ENCODE data around the gene MCHR1. TPM values are rescaled to one million over a fixed set of nuclear protein-coding genes. Genes with fewer than 3 reads are reported as not detected.

MCHR1 gene
- total and polyA plus RNA-seq, 2 of the 13 experiments (the other 11 are each of a cell fraction or from before 2014, with no cell fraction given): 0.40 to 0.83 TPM

DNA sequence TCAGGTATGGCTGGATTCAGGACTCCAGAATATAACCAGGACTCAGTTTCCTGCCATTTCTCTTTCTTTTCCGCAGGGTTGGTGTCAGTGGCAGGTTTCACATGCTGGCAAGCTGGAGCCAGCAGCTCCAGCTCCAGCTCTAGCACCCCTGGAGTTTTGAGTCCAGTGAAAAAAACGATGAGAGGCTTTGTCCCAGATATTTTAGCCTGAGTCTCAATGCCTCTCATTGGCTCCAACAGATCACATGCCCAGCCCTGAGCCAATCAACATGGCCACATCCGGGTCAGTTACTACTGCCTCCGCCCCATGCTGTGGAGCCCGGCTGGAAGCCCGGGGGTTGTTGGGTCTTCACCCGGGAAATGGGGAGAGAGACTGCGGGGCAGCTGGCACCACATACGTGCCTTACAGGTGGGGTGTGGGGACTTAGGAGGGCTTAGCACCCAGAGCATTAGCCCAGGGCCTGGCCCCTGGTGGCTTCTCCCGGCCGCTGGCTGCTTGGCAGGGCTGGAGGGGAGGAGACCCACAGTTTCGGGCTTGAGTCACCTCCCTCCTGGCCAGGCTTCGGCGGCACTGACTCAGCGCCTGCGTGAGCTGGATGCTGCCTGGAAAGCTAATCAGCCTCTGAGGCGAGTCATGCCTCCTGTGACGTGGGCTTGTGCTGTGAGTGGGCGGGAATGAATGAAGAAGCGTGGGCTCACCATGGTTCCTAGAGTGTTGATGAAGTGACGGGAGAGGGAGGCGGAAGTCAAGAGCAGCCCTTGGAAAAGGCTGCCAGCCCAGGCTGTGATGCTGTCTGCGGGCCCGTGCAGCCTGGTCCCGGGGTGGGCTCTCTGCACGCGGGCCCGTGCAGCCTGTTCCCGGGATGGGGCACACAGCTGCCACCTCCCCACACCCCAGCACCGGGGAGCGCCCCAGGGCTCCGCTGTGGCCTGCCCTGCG lies 27.5 kb upstream of the MCHR1 start (continued):
- TF ChIP-seq, protein P1, sequence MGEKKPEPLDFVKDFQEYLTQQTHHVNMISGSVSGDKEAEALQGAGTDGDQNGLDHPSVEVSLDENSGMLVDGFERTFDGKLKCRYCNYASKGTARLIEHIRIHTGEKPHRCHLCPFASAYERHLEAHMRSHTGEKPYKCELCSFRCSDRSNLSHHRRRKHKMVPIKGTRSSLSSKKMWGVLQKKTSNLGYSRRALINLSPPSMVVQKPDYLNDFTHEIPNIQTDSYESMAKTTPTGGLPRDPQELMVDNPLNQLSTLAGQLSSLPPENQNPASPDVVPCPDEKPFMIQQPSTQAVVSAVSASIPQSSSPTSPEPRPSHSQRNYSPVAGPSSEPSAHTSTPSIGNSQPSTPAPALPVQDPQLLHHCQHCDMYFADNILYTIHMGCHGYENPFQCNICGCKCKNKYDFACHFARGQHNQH (CRISPR knock-in tag; IDR thresholded peaks at IDR 0.05): peak; percentile 30; the same call in 1 of the 2 replicates
- TF ChIP-seq, protein P2, sequence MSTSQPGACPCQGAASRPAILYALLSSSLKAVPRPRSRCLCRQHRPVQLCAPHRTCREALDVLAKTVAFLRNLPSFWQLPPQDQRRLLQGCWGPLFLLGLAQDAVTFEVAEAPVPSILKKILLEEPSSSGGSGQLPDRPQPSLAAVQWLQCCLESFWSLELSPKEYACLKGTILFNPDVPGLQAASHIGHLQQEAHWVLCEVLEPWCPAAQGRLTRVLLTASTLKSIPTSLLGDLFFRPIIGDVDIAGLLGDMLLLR (CRISPR knock-in tag; IDR thresholded peaks at IDR 0.05): peak; percentile 8; the same call in 1 of the 2 replicates
- TF ChIP-seq NPAS2 (CRISPR knock-in tag; IDR thresholded peaks at IDR 0.05; ENCODE audit: borderline replicate concordance) (no peak), ZNF558 (CRISPR knock-in tag; IDR thresholded peaks at IDR 0.05; ENCODE audit: borderline replicate concordance) (no peak), DR1 (CRISPR knock-in tag; IDR thresholded peaks at IDR 0.05) (peak; percentile 86), ZNF224 (CRISPR knock-in tag; IDR thresholded peaks at IDR 0.05) (peak; percentile 77; the same call in 1 of the 2 replicates), POLR2AphosphoS2 (IDR thresholded peaks at IDR 0.05; ENCODE audit: low read depth, low read length) (no peak), NFKBIZ (CRISPR knock-in tag; IDR thresholded peaks at IDR 0.05) (no peak), PAF1 (CRISPR knock-in tag; IDR thresholded peaks at IDR 0.05) (no peak), ZKSCAN1 (IDR thresholded peaks at IDR 0.05; ENCODE audit: low read length) (no peak), TCF7 (IDR thresholded peaks at IDR 0.05; ENCODE audit: low read depth) (no peak), MYNN (CRISPR knock-in tag; IDR thresholded peaks at IDR 0.05; ENCODE audit: low read depth) (0 out of 2 replicates have a peak, but pooled peaks have one; percentile 22), ZMYM4 (CRISPR knock-in tag; IDR thresholded peaks at IDR 0.05) (peak; percentile 87), ARNT (IDR thresholded peaks at IDR 0.05) (no peak), ZNF207 (IDR thresholded peaks at IDR 0.05; ENCODE audit: borderline replicate concordance) (no peak), ZFP37 (CRISPR knock-in tag; IDR thresholded peaks at IDR 0.05; ENCODE audit: borderline replicate concordance) (0 out of 2 replicates have a peak, but pooled peaks have one; percentile 35), SIN3A (IDR thresholded peaks at IDR 0.05; ENCODE audit: borderline replicate concordance, low read depth, low read length) (peak; percentile 70; the same call in 1 of the 2 replicates), ZNF546 (CRISPR knock-in tag; conservative IDR thresholded peaks at IDR 0.05) (no peak; the same call in 1 of the 2 replicates), ZNF543 (CRISPR knock-in tag; IDR thresholded peaks at IDR 0.05) (peak; percentile 74), ZNF317 (CRISPR knock-in tag; IDR thresholded peaks at IDR 0.05) (peak; percentile 58; the same call in 1 of the 2 replicates), ZNF225 (CRISPR knock-in tag; IDR thresholded peaks at IDR 0.05) (no peak), EEA1 (CRISPR knock-in tag; IDR thresholded peaks at IDR 0.05; ENCODE audit: borderline replicate concordance) (no peak), KAT8 (CRISPR knock-in tag; IDR thresholded peaks at IDR 0.05) (peak; percentile 82), SNAI1 (CRISPR knock-in tag; IDR thresholded peaks at IDR 0.05; ENCODE audit: borderline replicate concordance) (peak; percentile 56; the same call in 1 of the 2 replicates), ZNF282 (IDR thresholded peaks at IDR 0.05; ENCODE audit: partially characterized antibody) (no peak)
- TF ChIP-seq, protein P3, sequence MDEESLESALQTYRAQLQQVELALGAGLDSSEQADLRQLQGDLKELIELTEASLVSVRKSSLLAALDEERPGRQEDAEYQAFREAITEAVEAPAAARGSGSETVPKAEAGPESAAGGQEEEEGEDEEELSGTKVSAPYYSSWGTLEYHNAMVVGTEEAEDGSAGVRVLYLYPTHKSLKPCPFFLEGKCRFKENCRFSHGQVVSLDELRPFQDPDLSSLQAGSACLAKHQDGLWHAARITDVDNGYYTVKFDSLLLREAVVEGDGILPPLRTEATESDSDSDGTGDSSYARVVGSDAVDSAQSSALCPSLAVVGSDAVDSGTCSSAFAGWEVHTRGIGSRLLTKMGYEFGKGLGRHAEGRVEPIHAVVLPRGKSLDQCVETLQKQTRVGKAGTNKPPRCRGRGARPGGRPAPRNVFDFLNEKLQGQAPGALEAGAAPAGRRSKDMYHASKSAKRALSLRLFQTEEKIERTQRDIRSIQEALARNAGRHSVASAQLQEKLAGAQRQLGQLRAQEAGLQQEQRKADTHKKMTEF (CRISPR knock-in tag; IDR thresholded peaks at IDR 0.05): peak; percentile 76
- TF ChIP-seq, protein P4, sequence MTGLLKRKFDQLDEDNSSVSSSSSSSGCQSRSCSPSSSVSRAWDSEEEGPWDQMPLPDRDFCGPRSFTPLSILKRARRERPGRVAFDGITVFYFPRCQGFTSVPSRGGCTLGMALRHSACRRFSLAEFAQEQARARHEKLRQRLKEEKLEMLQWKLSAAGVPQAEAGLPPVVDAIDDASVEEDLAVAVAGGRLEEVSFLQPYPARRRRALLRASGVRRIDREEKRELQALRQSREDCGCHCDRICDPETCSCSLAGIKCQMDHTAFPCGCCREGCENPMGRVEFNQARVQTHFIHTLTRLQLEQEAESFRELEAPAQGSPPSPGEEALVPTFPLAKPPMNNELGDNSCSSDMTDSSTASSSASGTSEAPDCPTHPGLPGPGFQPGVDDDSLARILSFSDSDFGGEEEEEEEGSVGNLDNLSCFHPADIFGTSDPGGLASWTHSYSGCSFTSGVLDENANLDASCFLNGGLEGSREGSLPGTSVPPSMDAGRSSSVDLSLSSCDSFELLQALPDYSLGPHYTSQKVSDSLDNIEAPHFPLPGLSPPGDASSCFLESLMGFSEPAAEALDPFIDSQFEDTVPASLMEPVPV (CRISPR knock-in tag; IDR thresholded peaks at IDR 0.05): peak; percentile 90

Data from HepG2 (cell line).